NCI-H2107 (cell line): ENCODE measurements around the gene C1orf122.

Experiments
- DNase-seq: peaks from one replicate; lab custom pipeline; 2025; lab: John Stamatoyannopoulos, UW

C1orf122 gene

DNA sequence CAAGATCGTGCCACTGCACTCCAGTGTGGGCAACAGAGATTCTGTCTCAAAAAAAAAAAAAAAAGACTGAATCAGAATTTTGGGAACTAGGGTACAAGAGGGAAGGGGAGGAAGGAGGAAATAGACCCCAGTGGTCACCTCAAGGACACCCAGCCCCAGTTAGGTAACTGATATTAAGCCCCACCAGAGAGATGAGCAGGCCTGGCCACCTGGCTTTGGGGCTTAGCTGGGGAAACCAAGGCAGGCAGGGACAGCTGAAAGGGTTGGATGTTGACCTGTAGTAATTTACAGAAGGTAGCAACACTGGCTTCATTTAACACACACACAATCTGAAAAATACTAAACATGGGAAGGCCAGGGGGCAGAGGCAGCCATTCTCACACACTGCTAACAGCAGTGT lies 5.2 kb upstream of the C1orf122 start:
- DNase-seq, result no peak

DNA sequence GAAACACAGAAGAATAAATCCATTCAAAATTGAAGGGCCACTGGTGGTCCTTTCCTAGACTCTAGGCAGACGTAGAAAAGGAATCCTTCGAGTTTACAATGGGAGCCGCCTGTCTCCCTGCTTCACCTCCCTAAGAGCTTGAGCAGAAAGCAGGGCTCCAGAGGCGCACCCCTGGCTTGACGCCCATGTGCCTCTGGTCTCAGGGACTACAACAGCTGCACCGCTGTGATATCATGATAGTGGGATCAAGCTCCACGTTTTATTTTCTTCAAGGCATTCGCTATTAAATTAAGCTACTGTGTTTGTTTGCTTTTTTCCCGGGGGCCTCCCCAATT lies 403 bp upstream of the C1orf122 start:
- DNase-seq, result no peak

DNA sequence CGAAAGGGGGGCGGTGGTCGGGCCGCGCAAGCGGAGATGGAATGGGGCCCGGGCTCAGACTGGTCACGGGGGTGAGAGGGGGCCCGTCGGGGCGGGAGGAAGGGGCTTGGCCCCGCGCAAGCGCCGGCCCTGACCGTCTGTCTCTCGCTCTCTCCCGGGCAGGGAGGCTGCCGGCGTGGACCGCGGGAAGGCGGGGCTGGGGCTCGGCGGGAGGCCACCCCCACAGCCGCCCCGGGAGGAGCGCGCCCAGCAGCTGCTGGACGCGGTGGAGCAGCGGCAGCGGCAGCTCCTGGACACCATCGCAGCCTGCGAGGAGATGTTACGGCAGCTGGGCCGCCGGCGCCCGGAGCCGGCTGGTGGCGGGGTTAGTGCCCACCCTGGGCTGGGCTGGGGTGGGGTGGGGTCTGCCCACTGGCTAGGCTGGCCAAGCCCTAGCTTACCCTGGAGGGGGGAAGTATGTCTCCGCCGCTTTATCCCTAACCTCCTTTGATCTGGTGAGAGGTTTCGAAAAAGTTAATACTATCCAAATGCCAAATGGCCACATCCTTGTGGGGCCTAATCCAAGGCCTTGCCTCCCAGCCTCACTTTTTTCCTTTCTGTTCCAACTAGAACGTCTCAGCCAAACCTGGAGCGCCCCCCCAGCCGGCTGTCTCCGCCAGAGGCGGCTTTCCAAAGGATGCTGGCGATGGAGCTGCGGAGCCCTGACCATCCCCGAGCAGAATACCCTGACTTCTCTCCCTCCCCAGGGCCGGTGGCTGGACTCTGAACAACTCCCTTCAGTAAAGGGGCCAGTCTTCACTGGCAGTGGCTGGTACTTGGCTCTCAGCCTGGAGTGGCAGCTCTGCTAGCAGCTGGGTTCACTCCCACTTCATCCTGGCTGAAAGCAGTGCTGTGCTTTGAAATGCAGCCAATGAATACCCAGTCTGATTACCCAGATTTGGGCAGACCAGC lies 1.1 kb downstream of the C1orf122 start:
- DNase-seq, result peak; percentile 42

DNA sequence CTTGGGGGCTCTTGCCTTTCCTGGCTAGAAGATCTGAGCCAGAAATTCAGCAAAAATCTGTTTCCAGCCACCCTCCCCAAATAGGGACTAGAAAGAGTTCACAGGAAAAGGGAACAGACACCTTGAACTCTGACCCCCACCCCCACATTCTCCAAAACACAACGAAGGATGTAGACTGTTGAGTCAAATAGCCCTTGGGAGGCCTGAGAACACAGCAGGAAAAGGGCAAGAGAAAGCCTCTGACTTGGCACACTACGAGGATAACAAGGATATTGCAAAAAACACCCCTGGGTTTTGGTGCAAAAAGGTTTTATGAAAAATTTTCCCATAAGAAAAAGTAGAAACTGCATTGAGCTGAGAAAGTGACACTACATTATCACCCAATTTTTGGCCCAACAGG lies 2.4 kb downstream of the C1orf122 start:
- DNase-seq, result no peak

DNA sequence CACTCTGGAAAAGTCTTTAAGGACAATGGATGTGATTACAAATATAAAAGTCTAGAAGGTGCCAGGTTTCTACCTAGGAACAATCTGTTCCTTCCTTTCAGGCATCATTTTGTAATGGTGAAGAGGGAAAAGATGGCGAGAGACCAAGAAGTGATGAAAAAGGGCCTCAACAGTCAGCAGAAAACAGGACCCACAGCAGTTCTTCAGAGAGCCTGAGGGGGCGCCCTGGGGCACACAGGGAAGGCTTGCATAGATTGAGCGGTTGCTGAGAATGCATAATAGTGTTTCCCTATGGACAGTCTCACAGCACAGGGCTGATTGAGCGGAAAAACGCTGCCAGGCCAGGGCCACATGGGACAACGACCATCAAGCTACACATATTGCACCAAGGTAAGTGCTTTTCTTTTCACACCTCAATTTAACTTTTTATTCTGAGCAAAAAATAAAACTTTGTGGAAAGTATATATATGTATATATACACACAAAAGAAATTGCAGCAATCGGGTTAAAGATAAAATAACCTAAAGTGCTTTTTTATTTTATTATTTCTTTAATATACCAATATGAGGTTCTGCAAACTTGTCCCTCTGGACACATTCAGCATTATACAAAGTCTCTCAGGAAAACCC lies 3.6 kb downstream of the C1orf122 start:
- peak; percentile 32 for DNase-seq

- no peak for DNase-seq
Measured at GRCh38 chr1:37813529-37814145, 6.0 kb downstream of the C1orf122 start.

GRCh38 chr1:37814252-37814651 lies 6.7 kb downstream of the C1orf122 start:
- no peak for DNase-seq

DNA sequence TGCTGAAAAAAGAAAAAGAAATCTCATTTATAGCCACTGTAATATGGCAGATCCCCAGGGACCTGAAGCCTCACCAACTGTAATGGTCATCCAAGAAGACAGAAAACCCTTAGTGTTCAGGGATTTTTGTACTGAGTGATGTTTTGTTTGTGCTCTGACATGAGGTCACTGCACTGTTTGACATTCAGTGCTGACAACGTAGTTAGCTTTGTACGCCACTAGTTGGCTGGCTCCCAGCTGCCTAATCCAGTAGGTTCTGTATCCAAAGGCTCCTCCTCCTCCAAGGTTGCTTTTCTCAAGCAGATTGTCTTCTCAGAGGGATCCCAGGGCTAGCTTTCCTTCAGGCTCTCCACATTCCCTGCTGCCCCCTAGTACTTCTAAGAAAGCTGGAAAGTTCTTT lies 9.9 kb downstream of the C1orf122 start:
- no peak for DNase-seq

GRCh38 chr1:37821481-37821880 lies 13.9 kb downstream of the C1orf122 start:
- no peak for DNase-seq

GRCh38 chr1:37822906-37823815 lies 15.6 kb downstream of the C1orf122 start:
- no peak for DNase-seq

- no peak for DNase-seq
Measured at GRCh38 chr1:37824001-37824400, 16.4 kb downstream of the C1orf122 start.

DNA sequence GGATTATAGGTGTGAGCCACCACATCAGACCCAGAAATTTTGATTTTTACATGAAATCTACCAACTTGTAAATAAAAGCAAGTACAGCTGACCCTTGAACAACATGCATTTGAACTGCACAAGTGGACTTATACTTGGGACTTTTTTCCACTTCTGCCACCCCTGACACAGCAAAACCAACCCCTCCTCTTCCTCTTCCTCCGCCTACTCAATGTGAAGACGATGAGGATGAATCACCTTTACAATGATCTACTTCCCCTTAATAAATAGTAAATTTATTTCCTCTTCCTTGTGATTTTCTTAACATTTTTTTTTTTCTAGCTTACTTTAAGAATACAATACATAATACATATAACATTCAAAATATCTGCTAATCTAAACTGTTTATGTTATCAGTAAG lies 17.9 kb downstream of the C1orf122 start:
- DNase-seq, result no peak

DNA sequence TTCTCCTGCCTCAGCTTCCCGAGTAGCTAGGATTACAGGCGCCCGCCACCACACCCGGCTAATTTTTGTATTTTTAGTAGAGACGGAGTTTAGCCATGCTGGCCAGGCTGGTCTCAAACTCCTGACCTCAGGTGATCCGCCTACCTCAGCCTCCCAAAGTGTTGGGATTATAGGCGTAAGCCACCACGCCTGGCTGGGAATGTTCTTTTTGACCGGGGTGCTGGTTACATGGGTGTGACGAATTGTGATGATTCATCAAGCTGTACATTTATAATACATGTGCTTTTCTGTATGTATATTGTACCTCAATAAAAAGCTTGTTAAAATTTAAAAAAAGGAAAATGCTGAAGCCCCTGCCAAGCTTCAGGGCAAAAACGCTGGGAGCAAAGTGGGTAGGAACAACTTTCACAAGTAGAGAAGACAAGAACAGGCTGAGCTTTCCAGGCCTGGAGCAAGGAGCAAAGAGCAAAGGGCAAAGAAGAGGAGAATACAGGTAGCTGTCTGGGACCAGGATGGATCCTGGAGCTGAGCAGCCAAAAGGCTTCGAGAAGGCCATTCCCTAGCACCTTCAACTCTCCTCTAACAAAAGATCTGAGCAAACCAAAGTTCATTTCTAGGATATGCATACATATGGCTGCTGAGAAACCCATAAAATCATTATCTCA lies 21.0 kb downstream of the C1orf122 start:
- no peak for DNase-seq

- DNase-seq, result no peak
Measured at GRCh38 chr1:37831109-37831508, 23.5 kb downstream of the C1orf122 start.

GRCh38 chr1:37831809-37832208 lies 24.2 kb downstream of the C1orf122 start:
- DNase-seq, result no peak

DNA sequence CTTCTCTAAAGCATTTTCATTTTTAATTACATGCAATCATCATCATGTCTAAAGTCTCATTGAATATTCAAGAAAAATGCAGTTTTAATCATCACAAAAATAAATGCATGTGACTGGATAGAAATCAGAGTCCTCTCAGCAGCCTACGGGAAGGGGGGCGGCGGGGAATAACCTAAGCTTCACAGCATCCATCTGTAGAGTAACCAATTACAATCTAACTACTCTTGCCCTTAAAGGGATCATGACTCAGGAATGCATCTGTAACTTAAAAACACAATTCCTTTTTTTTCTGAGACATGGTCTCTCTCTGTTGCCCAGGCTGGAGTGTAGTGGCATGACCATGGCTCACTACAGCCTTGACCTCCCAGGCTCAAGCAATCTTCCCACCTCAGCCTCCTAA lies 29.2 kb downstream of the C1orf122 start:
- DNase-seq, result no peak

DNA sequence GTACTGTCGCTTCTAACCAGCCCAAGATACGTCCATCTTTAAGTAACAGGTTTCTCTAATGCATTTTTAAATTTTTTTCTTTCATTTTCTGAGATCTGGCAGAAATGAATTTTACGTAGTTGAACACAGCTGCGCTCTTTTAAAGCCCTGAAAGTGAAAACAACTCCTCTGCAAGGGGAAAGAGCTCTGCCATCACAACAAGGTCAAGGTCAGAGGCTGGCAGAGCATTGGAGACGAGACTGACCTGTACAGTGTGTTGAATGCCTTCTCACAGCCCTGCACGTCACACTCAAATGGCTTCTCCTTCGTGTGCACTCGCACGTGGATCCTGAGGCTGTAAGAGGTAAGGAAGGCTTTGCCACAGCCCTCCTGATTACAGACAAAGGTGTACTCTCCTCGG lies 32.1 kb downstream of the C1orf122 start:
- DNase-seq, result no peak

- DNase-seq, result no peak
Measured at GRCh38 chr1:37840711-37841110, 33.1 kb downstream of the C1orf122 start.

DNA sequence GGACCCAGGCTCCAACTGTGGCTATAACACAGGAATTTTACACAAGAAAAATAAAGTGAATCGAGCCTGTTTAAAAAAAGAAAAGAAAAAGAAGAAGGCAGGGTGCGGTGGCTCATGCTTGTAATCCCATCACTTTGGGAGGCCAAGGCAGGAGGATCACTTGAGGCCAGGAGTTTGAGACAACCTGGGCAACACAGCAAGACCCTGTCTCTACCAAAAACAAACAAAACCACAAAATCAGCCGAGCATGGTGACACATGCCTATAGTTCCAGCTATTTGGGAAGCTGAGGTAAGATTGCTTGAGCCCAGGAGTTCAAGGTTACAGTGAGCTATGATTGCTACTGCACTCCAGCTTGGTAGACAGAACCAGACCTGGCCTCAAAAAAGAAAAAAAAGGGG lies 34.1 kb downstream of the C1orf122 start:
- DNase-seq, result no peak

GRCh38 chr1:37844536-37844935 lies 36.9 kb downstream of the C1orf122 start:
- DNase-seq, result no peak

- no peak for DNase-seq
Measured at GRCh38 chr1:37845049-37845646, 37.6 kb downstream of the C1orf122 start.
